Measurements from ENCODE around the gene MYL4. TPM values are rescaled to one million over a fixed set of nuclear protein-coding genes. Genes with fewer than 3 reads are reported as not detected.

MYL4 gene
- total and polyA plus RNA-seq, 12 donors: 33.9 to 459 (median 92.5) TPM

- Histone ChIP-seq H3K27me3 (peaks cover 0 to 55% (median 0%) of the 10 kb centered on the region in 7 donors), H3K4me3 (peak within 1 kb of the TSS; percentile 54 to 90 (median 78)), H3K4me1 (peaks cover 2 to 48% (median 12%) of the 10 kb centered on the region in 9 donors), H3K27ac (peak within 1 kb of the TSS; percentile 48 to 89 (median 80)), H3K9me3 (no peaks in the 10 kb centered on the region), H3K36me3 (no peaks in the 10 kb centered on the region)
- intact Hi-C loops (cut with DNase I): no loop called here
- ATAC-seq (peak; percentile 92 to 97 (median 96)), DNase-seq (peak; percentile 77 to 82)
- WGBS, 2 donors: 1 to 2% methylated on average over 99 to 112 of the region's 112 CpGs
- peak in 8 of 9 donors; percentile 21 to 69 (median 48) for TF ChIP-seq CTCF (IDR thresholded peaks at IDR 0.05)
These were observed 44.6 kb downstream of the MYL4 start, which contains the start of gene ITGB3 for GRCh38 chr17:47253541-47254402. Gene ITGB3, plus strand, starts transcription at chr17:47253827. Its CDS starts 35 bp downstream, at chr17:47253862.

GRCh38 chr17:47254403-47254943 is 45.3 kb downstream of the MYL4 start:
- no peak for TF ChIP-seq CTCF (IDR thresholded peaks at IDR 0.05)
- Histone ChIP-seq H3K9me3 (no peaks in the 10 kb centered on the region), H3K36me3 (no peaks in the 10 kb centered on the region), H3K4me3 (peak overlapping the region; percentile 54 to 90 (median 78)), H3K27ac (peak overlapping the region in 8 of 10 donors; percentile 60 to 89 (median 82)), H3K4me1 (peaks cover 2 to 48% (median 12%) of the 10 kb centered on the region in 9 donors), H3K27me3 (peaks cover 0 to 55% (median 0%) of the 10 kb centered on the region in 7 donors)
- WGBS, 2 donors: 31 to 45% methylated on average over 15 of the region's 15 CpGs
- DNase-seq (no peak), ATAC-seq (no peak)
- intact Hi-C loops (cut with DNase I): no loop called here

GRCh38 chr17:47257651-47258339 is 48.6 kb downstream of the MYL4 start:
- DNase-seq (no peak), ATAC-seq (no peak)
- TF ChIP-seq CTCF (IDR thresholded peaks at IDR 0.05): no peak
- Histone ChIP-seq H3K36me3 (no peaks in the 10 kb centered on the region), H3K27me3 (peaks cover 0 to 55% (median 0%) of the 10 kb centered on the region in 7 donors), H3K4me3 (no peak overlapping the region), H3K9me3 (no peaks in the 10 kb centered on the region), H3K4me1 (peaks cover 2 to 43% (median 15%) of the 10 kb centered on the region in 9 donors), H3K27ac (peak overlapping the region in 1 of 10 donors; percentile 26)
- intact Hi-C loops (cut with DNase I): no loop called here
- 59 to 60% methylated on average over 9 of the region's 9 CpGs for WGBS, 2 donors

GRCh38 chr17:47262586-47262985 is 53.4 kb downstream of the MYL4 start:
- Histone ChIP-seq H3K4me1 (peaks cover 0 to 44% (median 6%) of the 10 kb centered on the region in 9 donors), H3K27ac (peak overlapping the region in 1 of 10 donors; percentile 10), H3K9me3 (no peaks in the 10 kb centered on the region), H3K36me3 (no peaks in the 10 kb centered on the region), H3K27me3 (peaks cover 0 to 8% (median 0%) of the 10 kb centered on the region in 7 donors), H3K4me3 (no peak overlapping the region)
- no peak for DNase-seq
- ATAC-seq: peak in 1 of 8 donors; percentile 22
- WGBS, 2 donors: 50 to 59% methylated on average over 7 of the region's 7 CpGs
- no peak for TF ChIP-seq CTCF (IDR thresholded peaks at IDR 0.05)
- intact Hi-C loops (cut with DNase I): loop anchor here in 1 of 10 donors (5.0 kb wide), 1 partner anchor 35 kb away; no protein-coding TSS in a partner anchor
